ENCODE data around the gene LIMA1. TPM values are rescaled to one million over a fixed set of nuclear protein-coding genes. Genes with fewer than 3 reads are reported as not detected.
"Not testable (repeated sequence)": the region's sequence is repeated elsewhere in the genome, so short reads cannot be mapped to it uniquely, and the experiment has no call there.

The LIMA1 gene
- total RNA-seq, 6 donors from 2014 or later = 55.2 to 126 (median 68.8) TPM

DNA sequence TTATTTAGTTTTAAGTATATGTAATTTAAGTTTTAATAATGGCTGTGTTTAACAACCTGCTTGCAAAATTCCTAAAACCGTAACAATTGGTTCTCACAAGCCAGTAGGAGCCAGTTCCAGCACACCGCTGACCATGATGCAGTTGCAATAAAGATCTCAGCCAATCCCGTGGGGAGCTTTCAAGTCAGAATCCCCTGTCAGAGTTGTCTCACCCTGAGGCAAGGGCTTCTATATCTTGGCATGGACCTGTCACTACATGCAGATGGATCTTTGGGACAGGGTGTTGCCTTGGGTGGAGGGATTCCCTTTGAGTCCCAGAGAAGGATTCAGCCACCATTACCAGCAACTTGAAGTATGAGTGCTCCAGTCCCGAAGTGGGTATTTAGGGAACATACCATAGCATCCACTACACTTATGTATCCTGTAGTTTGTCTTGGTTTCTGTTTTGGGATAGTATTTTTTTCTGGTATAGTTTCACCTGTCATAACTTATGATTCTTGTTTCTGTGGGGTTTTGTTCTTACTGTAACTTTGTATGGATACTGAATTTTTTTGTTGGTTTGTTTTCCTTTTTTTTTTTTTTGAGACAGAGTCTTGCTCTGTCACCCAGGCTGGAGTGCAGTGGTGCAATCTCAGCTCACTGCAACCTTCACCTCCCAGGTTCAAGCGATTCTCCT lies 30.1 kb upstream of the LIMA1 start:
- no peak overlapping the region for H3K27ac ChIP-seq
- DNase-seq (no peak), ATAC-seq (ENCODE audit: low FRiP score in 2 of 2) (no peak)
- no peaks in the 10 kb centered on the region for H3K36me3 ChIP-seq
- peaks cover 0 to 5% (median 0%) of the 10 kb centered on the region in 4 donors for H3K4me1 ChIP-seq
- H3K27me3 ChIP-seq = no peaks in the 10 kb centered on the region
- H3K9me3 ChIP-seq = no peaks in the 10 kb centered on the region
- no peak for TF ChIP-seq CTCF (IDR thresholded peaks at IDR 0.05)
- TF ChIP-seq POLR2A (IDR thresholded peaks at IDR 0.05) = no peak
- TF ChIP-seq POLR2AphosphoS5 (IDR thresholded peaks at IDR 0.05) = no peak
- TF ChIP-seq EP300 (IDR thresholded peaks at IDR 0.05) = no peak
- H3K4me3 ChIP-seq = no peak overlapping the region
- 91 to 93% methylated on average over 5 of the region's 5 CpGs for WGBS, 2 donors

GRCh38 chr12:50311858-50312609 lies 28.7 kb upstream of the LIMA1 start:
- not testable (repeated sequence) for H3K27ac ChIP-seq, H3K9me3 ChIP-seq, H3K36me3 ChIP-seq, H3K27me3 ChIP-seq, H3K4me1 ChIP-seq, DNase-seq, H3K4me3 ChIP-seq
- 70 to 80% methylated on average over 11 of the region's 11 CpGs for WGBS, 2 donors
- peak in 1 of 2 donors; percentile 84 for ATAC-seq (ENCODE audit: low FRiP score in 2 of 2)

- Histone ChIP-seq H3K27me3 (no peaks in the 10 kb centered on the region), H3K36me3 (no peaks in the 10 kb centered on the region), H3K9me3 (no peaks in the 10 kb centered on the region), H3K4me3 (no peak overlapping the region), H3K27ac (no peak overlapping the region), H3K4me1 (peaks cover 0 to 3% (median 0%) of the 10 kb centered on the region in 4 donors)
- WGBS, 2 donors = 84 to 85% methylated on average over 2 of the region's 2 CpGs
- DNase-seq (no peak), ATAC-seq (ENCODE audit: low FRiP score in 2 of 2) (no peak)
- no peak for TF ChIP-seq CTCF (IDR thresholded peaks at IDR 0.05)
- no peak for TF ChIP-seq POLR2AphosphoS5 (IDR thresholded peaks at IDR 0.05)
- TF ChIP-seq EP300 (IDR thresholded peaks at IDR 0.05) = no peak
- no peak for TF ChIP-seq POLR2A (IDR thresholded peaks at IDR 0.05)
These were observed 26.6 kb upstream of the LIMA1 start for GRCh38 chr12:50309950-50310349.

GRCh38 chr12:50302686-50303085 lies 19.4 kb upstream of the LIMA1 start:
- 72 to 79% methylated on average over 3 of the region's 3 CpGs for WGBS, 2 donors
- no peaks in the 10 kb centered on the region for H3K9me3 ChIP-seq
- no peak overlapping the region for H3K27ac ChIP-seq
- no peak overlapping the region for H3K4me3 ChIP-seq
- TF ChIP-seq CTCF (IDR thresholded peaks at IDR 0.05) = no peak
- TF ChIP-seq POLR2AphosphoS5 (IDR thresholded peaks at IDR 0.05) = no peak
- TF ChIP-seq EP300 (IDR thresholded peaks at IDR 0.05) = no peak
- no peak for TF ChIP-seq POLR2A (IDR thresholded peaks at IDR 0.05)
- no peaks in the 10 kb centered on the region for H3K36me3 ChIP-seq
- peaks cover 2 to 7% (median 7%) of the 10 kb centered on the region in 4 donors for H3K4me1 ChIP-seq
- no peaks in the 10 kb centered on the region for H3K27me3 ChIP-seq
- peak in 1 of 2 donors; percentile 64 for ATAC-seq (ENCODE audit: low FRiP score in 2 of 2)
- no peak for DNase-seq

DNA sequence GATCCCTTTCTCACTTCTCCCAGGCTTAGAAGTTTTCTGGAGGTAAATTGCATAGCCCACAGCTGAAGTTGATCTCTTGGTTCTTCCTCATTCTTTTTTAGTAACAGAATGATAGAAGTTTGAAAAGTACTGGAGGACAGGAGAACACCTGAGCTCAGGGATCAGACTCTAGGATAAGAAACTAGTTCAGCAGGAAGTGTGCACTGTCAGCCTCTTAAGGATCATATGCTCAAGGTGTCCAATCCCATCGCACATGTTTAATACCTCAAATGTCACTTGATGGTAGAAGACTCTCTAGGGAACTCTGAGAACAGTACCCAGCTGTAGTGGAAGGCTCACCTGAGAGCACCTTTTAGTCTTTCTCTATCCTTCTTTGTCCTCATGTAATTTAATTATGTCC lies 14.7 kb upstream of the LIMA1 start:
- no peak for ATAC-seq (ENCODE audit: low FRiP score in 2 of 2)

More for the DNA sequence above, 14.7 kb upstream of the LIMA1 start:
- DNase-seq = no peak
- Histone ChIP-seq H3K4me1 (peaks cover 10 to 20% (median 17%) of the 10 kb centered on the region in 4 donors), H3K4me3 (no peak overlapping the region), H3K27me3 (no peaks in the 10 kb centered on the region), H3K27ac (peak overlapping the region in 3 of 4 donors; percentile 15 to 65 (median 30)), H3K9me3 (no peaks in the 10 kb centered on the region), H3K36me3 (peaks cover 0 to 2% (median 0%) of the 10 kb centered on the region in 4 donors)
- 48 to 50% methylated on average over 1 of the region's 1 CpG for whole genome bisulfite sequencing, 2 donors
- TF ChIP-seq POLR2AphosphoS5 (IDR thresholded peaks at IDR 0.05) (no peak), CTCF (IDR thresholded peaks at IDR 0.05) (no peak), POLR2A (IDR thresholded peaks at IDR 0.05) (no peak), EP300 (IDR thresholded peaks at IDR 0.05) (no peak)
